ENCODE data around the gene SCAMP5. TPM values are rescaled to one million over a fixed set of nuclear protein-coding genes. Genes with fewer than 3 reads are reported as not detected.

The SCAMP5 gene
- total RNA-seq, 1 experiment from 2014 or later, result 11.8 TPM

GRCh38 chr15:75030023-75030413 is 34.7 kb downstream of the SCAMP5 start:
- peaks cover 10% of the 10 kb centered on the region for H3K36me3 Mint-ChIP-seq (ENCODE audit: insufficient read depth, unreplicated experiment)
- Histone ChIP-seq H3K27me3 (replicated peaks; ENCODE audit: control insufficient read depth, insufficient read depth, low read length) (no peaks in the 10 kb centered on the region), H3K4me1 (peaks cover 43% of the 10 kb centered on the region), H3K9me3 (no peaks in the 10 kb centered on the region), H3K36me3 (ENCODE audit: control insufficient read depth, insufficient read depth, low read length) (no peaks in the 10 kb centered on the region), H3K4me3 (ENCODE audit: low read depth, low read length) (no peak overlapping the region)
- no peaks in the 10 kb centered on the region for H3K9me3 Mint-ChIP-seq (ENCODE audit: unreplicated experiment)
- TF ChIP-seq CTCF (IDR thresholded peaks at IDR 0.05; ENCODE audit: insufficient read depth in 1 of 2, low read depth in 1 of 2, low read length in 1 of 2, severe bottlenecking in 1 of 2, unreplicated experiment in 1 of 2), result no peak
- ChIA-PET CTCF (interaction anchor here (0.6 to 1.6 kb wide), 7 partner anchors 28 to 278 kb away, joined by 3 to 21 read pairs (median 7); partner anchors contain the start of gene C15orf39), POLR2A (interaction anchor here (0.5 kb wide), 3 partner anchors 51 to 138 kb away, joined by 3 to 5 read pairs (median 3); no protein-coding TSS in a partner anchor)
- DNase-seq, result no peak
- H3K27ac Mint-ChIP-seq (ENCODE audit: unreplicated experiment), result no peak overlapping the region
- peaks cover 15% of the 10 kb centered on the region for H3K4me1 Mint-ChIP-seq (ENCODE audit: low read depth, unreplicated experiment)
- no TSS peak for BruUV-seq (replicated peaks)
- no peak overlapping the region for H3K4me3 Mint-ChIP-seq (ENCODE audit: unreplicated experiment)
- no peaks in the 10 kb centered on the region for H3K27me3 Mint-ChIP-seq (ENCODE audit: insufficient read depth, unreplicated experiment)
- intact Hi-C loops (cut with micrococcal nuclease; ENCODE audit: unreplicated experiment), result no loop called here

GRCh38 chr15:75030424-75030823 is 35.1 kb downstream of the SCAMP5 start:
- ChIA-PET POLR2A (interaction anchor here (0.5 kb wide), 3 partner anchors 51 to 137 kb away, joined by 3 to 5 read pairs (median 3); no protein-coding TSS in a partner anchor), CTCF (interaction anchor here (1.3 to 1.6 kb wide), 2 partner anchors 110 to 171 kb away, joined by 3 to 21 read pairs; partner anchors contain the start of gene C15orf39)
- no peak overlapping the region for H3K4me3 ChIP-seq (ENCODE audit: low read depth, low read length)
- Mint-ChIP-seq H3K4me1 (ENCODE audit: low read depth, unreplicated experiment) (peaks cover 15% of the 10 kb centered on the region), H3K4me3 (ENCODE audit: unreplicated experiment) (no peak overlapping the region), H3K27me3 (ENCODE audit: insufficient read depth, unreplicated experiment) (no peaks in the 10 kb centered on the region), H3K9me3 (ENCODE audit: unreplicated experiment) (no peaks in the 10 kb centered on the region), H3K27ac (ENCODE audit: unreplicated experiment) (peak overlapping the region; percentile 24), H3K36me3 (ENCODE audit: insufficient read depth, unreplicated experiment) (peaks cover 11% of the 10 kb centered on the region)
- intact Hi-C loops (cut with micrococcal nuclease; ENCODE audit: unreplicated experiment), result no loop called here
- BruUV-seq (replicated peaks), result no TSS peak
- peaks cover 48% of the 10 kb centered on the region for H3K4me1 ChIP-seq
- H3K27me3 ChIP-seq (replicated peaks; ENCODE audit: control insufficient read depth, insufficient read depth, low read length), result no peaks in the 10 kb centered on the region
- DNase-seq, result no peak
- H3K9me3 ChIP-seq, result no peaks in the 10 kb centered on the region
- no peaks in the 10 kb centered on the region for H3K36me3 ChIP-seq (ENCODE audit: control insufficient read depth, insufficient read depth, low read length)
- no peak for TF ChIP-seq CTCF (IDR thresholded peaks at IDR 0.05; ENCODE audit: insufficient read depth in 1 of 2, low read depth in 1 of 2, low read length in 1 of 2, severe bottlenecking in 1 of 2, unreplicated experiment in 1 of 2)

GRCh38 chr15:75031848-75032247 is 36.5 kb downstream of the SCAMP5 start:
- POLR2A ChIA-PET, result no interaction called here
- Mint-ChIP-seq H3K27ac (ENCODE audit: unreplicated experiment) (peak overlapping the region; percentile 19), H3K27me3 (ENCODE audit: insufficient read depth, unreplicated experiment) (no peaks in the 10 kb centered on the region), H3K4me1 (ENCODE audit: low read depth, unreplicated experiment) (peaks cover 22% of the 10 kb centered on the region), H3K9me3 (ENCODE audit: unreplicated experiment) (no peaks in the 10 kb centered on the region), H3K4me3 (ENCODE audit: unreplicated experiment) (no peak overlapping the region), H3K36me3 (ENCODE audit: insufficient read depth, unreplicated experiment) (peaks cover 14% of the 10 kb centered on the region)
- no peak for TF ChIP-seq CTCF (IDR thresholded peaks at IDR 0.05; ENCODE audit: insufficient read depth in 1 of 2, low read depth in 1 of 2, low read length in 1 of 2, severe bottlenecking in 1 of 2, unreplicated experiment in 1 of 2)
- DNase-seq, result peak in 1 of 2 experiments; percentile 24
- H3K4me1 ChIP-seq, result peaks cover 62% of the 10 kb centered on the region
- H3K36me3 ChIP-seq (ENCODE audit: control insufficient read depth, insufficient read depth, low read length), result no peaks in the 10 kb centered on the region
- no peaks in the 10 kb centered on the region for H3K27me3 ChIP-seq (replicated peaks; ENCODE audit: control insufficient read depth, insufficient read depth, low read length)
- CTCF ChIA-PET, result interaction anchor here (0.7 to 1.9 kb wide), 3 partner anchors 75 to 172 kb away, joined by 3 to 7 read pairs (median 3); partner anchors contain the start of gene C15orf39
- no peak overlapping the region for H3K4me3 ChIP-seq (ENCODE audit: low read depth, low read length)
- intact Hi-C loops (cut with micrococcal nuclease; ENCODE audit: unreplicated experiment), result no loop called here
- no peaks in the 10 kb centered on the region for H3K9me3 ChIP-seq
- BruUV-seq (replicated peaks), result no TSS peak
